GM19468 (cell line): Measurements from ENCODE around the gene PIGU.
A peak's percentile ranks its signal among the peaks of the same experiment; 100 is the strongest.

ENCODE experiments used
- ATAC-seq: cut with Tn5 transposase; IDR thresholded peaks from one replicate; pipeline ENCODE4 v1.9.1; 2021; ENCODE audit warnings: mild to moderate bottlenecking, moderate library complexity, moderate number of reproducible peaks; ENCODE audit not compliant: unreplicated experiment; ENCODE audit errors: extremely low read depth

Gene PIGU

DNA sequence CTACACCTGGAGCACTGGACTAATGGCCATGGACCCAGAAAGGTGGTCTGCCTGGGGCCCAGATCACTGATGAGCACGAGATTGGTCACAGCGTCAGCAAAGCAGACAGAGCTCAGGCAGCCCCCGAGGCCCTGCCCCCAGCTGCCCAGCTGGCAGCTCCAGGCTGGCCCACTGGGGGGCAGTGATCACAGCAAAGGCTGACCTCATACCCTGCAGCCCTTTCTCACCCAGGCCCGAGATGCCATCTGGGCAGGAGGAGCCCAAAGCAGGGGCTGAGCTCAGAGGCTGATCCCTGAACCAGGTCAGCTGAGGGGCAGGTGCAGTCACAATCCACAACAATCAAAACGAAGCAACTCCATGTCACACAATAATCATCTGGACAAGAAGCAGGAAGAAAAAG lies 114.3 kb downstream of the PIGU start:
- ATAC-seq = no peak

DNA sequence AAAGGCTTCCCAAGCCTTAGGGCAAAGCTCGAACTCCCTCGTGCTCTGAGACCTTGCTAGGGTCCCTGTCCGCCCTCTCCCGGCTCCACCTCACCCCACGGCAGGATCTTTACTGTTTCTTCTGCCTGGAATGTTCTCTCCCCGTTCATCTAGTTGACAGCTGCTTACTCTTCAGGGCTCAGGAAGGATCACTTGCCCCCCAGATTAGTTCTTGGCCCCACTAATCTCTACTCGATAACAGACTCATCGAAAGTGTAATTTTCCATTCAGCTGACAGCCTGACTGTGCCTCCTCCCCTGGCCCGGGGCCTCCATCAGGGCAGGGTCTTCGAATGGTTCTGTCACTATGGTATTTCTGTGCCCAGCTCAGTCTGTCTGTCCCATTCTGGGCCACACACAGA lies 115.2 kb downstream of the PIGU start:
- ATAC-seq = no peak

DNA sequence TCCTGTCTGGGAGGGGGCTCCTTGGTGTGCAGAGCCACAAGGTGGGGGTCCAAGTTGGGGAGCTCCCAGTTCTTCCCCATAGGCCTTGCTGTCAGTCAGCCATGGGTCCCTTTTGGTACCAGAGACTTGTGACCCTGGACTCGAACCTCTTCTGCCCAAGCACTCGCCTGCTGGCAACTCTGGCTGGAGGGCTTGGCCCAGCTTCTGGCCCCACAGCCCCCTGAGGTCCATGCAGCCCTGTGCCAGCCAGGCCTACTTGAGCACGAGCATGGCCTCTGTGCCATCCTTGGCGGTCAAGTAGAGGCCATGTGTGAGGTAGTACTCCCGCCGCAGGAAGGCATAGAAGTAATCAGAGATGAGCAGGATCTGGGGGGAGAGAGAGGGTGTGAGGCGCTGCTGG lies 116.3 kb downstream of the PIGU start:
- no peak for ATAC-seq

DNA sequence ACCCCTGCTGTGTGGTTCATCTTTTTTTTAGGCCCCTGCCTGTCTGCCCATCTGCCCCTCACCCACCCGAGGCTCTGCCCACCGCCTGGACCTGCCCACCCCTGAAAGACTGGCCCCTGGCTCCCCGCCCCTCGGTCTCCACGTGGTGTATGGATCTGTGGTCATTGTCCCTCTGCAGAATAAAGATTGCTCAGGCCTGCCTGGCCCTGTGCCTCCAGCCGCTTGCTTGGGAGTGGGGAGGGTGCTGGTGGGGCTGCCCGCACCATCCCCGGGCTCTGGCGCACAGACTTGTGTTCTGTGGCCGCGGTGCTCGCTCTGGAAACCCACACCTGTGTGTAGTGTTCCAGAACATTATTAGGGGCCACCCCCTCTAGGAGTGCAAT lies 116.8 kb downstream of the PIGU start:
- ATAC-seq = no peak

DNA sequence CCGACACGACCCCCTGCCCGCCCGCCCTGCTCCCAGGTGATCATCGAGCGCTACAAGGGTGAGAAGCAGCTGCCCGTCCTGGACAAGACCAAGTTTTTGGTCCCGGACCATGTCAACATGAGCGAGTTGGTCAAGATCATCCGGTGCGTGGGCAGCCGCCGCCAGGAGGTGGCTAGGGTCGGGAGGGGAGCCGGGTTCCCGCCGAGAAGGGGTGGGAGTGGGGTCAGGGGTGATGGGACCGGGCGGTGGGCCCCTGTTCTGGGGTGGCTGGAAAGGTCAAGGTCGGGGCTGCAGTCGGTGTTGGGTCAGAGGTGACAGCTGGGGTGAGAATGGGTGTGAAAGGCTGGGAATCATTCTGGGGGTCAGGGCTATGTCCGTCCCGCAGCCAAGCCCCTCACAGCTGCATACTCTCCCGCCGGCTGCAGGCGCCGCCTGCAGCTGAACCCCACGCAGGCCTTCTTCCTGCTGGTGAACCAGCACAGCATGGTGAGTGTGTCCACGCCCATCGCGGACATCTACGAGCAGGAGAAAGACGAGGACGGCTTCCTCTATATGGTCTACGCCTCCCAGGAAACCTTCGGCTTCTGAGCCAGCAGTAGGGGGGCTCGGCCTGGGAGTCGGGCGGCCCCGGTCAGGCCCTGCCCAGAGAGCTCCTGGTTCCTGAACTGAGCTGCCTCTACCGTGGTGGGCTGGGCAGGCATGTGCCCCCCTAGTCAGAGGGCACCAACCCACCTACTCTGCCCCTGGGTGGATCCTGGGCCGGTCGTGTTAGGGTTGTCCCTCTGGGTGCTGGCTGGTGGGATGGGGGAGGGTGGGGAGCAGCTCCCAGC lies 117.4 kb downstream of the PIGU start:
- ATAC-seq = no peak

DNA sequence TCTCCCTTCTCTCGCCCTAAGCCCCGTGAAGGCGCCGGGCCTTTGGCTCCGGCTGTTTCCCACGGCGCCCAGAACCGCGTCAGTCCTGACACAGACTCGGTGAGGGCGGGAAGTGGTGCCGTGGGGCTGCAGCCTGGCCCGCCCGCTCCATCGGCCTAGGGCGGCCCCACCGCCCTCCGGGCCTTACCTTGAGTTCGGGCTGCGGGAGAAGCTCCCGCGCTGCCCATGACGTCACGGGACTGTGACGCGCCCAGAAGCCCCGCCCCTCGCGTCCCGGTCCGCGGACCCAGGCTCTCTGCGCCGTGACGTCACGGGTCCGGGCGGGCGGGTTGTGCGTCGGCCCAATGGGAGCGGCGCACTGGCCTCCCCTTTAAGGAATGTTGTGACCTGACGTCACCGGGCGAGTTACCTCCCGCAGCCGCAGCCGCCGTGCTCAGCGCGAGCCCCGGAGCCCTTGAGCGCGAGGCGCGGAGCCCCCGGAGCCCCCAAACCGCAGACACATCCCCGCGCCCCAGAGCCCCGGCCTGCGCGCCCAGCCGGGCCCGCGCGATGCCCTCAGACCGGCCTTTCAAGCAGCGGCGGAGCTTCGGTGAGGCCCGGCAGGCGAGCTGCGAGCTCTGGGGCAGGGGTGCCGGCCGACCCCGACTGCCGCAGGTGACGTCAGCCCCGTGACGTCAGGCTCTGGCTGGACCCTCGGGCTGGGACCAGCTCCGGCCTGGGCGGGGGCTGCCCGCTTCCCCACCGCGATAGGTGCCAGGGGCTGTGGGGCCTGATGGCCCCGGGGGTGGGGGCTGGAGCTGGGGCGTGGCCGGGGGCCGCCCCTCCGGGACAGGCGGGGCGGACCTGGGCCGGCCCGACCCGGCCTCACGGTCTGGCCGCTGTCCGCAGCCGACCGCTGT lies 118.3 kb downstream of the PIGU start, which contains the start of gene MAP1LC3A:
MAP1LC3A (plus strand) TSS at position 399 of the 899 bp plus-strand sequence; CDS start at position 550, 151 bp downstream.
- peak; percentile 33 for ATAC-seq

DNA sequence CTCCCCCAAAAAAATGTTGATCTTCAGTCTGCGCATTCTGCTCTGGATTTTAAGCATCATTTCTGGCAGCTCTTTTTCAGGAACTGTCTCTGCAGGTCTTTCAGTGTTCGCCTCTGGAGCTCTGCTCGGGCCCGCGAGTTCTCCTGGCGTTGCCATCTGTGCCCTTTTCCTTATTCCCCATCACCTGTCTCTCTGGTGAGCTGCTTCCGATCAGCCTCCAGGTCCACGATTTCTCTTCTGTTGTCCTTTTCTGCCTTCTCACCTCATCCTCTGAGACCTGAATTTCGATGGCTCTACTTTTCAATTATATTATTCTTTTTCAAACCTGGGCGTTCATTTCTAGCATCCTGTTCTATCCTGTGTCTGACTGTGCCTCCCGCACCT lies 119.0 kb downstream of the PIGU start:
- no peak for ATAC-seq

DNA sequence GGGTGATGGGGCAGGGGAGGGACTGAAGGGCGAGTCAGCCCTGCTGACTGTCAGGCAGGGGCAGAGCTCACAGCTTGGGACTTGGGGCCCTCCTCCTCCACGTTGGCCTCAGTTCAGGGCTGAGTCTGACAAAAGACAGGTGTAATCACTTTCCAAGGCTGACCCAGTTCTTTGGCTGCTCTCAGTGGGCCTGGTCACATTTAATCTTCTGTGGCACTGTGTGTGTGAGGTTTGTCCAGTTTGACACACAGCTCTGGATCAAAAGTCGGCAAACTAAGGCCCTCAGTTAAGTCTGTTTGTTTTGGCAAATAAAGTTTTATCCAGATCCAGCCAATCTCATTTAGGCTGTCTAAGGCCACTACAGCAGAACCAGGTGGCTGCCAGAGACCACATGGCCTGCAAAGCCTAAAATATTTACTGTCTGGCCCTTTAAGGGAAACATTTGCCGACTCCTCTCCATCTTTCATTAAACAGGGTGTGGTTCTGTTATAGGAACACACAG lies 123.5 kb downstream of the PIGU start:
- no peak for ATAC-seq

DNA sequence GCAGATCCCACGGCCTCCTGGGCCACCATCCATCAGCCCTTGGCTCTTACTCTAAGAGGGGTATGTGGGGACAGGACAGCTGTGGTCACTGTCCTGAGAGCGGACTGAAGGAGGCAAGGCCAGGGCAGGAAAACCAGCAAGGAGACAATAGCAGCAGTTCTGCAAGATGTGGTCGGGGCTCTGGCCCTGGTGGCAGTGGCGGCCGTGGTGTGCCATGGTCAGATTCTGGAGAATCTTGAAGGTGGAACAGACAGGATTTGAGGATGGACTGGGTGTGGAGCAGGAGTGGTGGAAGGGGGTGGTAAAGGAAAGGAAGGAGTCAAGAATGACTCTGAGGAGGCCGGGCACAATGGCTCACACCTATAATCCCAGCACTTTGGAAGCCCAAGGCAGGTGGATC lies 124.3 kb downstream of the PIGU start:
- no peak for ATAC-seq

DNA sequence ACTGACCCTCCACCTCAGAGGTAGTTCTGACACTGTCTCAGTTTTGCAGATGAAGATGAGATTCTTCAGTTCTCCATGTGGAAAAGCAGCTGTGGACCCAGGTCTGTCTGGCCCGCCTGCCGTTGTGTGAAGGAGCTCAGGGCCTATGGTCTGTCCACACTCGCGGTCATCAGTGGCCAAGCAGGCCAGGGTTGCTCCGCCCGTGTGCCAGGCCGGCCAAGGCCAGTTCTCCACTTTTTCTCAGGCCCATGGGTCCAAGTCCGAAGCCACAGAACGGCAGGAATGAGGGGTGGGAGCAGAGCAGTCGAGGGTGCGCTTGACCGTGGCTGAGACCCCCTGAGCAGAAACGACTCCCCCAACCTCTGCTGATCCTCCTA lies 127.0 kb downstream of the PIGU start:
- no peak for ATAC-seq

DNA sequence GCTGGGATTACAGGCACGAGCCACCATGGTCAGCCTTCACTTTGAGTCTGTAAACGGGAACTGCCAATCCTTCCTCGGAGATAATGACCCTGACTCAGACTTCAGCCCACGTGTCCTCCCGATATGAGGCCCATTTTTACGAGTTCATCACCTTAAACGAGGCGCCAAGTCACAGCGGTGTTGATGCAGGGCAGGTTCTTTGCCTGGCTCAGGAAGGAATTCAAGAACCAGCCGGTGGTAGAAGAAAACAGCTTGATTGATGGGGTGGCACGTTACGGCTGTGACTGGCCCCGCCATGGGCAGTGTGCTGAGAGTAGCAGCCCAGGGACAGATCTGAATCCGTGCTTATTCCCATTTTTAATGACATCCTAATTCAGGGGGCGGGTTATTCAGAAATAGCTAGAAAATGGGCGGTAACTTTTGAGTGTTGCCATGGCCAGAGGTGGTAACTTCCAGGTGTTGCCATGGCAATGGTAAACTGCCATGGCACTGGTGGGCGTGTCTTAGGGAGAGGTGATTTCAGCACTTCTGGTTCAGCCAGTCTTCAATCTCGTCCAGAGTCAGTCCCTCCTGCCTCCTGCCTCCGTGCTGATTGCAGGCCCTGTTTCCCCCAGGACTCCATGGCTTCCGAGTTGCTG lies 127.5 kb downstream of the PIGU start:
- no peak for ATAC-seq

DNA sequence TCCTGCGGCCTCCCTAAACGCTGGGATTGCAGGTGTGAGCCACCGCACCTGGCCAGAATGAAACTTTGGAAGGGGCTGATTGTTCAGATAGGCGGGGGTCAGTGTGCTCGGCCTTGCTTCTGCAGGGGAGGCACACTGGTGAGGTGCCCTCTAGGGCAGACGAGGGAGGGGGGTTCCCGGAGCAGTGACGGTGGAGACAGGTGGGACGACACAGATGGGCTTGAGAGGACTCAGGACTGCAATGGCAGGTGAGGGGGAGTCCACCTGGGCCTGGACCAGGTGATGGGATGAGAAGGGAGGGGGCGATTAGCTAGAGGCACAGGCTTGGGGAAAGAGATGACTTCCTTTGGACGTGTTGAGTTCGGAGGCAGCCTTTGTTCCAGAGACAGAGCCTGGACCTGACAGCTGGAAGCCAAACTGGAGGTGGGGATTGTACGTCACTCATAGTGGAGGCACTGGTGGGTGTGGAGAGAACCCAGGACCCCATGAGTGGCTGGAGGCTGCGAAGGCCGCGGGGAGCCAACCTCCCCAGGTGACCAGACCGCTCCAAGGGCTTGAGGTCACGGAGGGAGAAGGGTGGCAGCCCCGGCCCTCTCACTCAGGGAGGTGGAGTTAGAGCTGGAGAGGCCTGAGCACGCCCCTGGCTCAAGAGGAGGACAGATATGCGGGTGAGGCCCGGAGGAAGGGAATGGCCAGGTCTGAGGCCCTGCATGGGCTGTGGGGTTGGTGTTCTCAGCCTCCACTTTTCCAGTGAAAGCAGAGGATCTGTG lies 128.9 kb downstream of the PIGU start:
- no peak for ATAC-seq

DNA sequence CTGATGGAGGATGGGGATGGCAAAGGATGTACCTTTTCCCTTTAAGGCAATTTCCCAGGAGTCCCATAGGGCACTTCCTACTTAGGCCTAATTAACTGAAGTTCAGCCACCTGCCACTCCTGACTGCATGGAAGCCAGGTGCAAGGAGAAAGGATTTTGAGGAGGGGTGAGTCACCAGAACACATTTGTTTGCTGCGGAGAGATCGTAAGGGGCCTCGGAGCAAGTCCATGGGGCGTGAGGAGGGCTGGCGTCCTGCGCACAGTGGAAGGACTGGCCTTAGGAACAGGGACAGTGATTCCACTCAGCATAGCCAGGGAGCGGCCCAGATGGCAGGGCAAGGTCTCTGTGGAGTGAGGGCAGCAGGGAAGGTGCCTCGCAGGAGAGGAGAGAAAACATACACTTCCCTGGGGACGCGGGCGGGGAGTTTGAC lies 130.1 kb downstream of the PIGU start:
- ATAC-seq = no peak

DNA sequence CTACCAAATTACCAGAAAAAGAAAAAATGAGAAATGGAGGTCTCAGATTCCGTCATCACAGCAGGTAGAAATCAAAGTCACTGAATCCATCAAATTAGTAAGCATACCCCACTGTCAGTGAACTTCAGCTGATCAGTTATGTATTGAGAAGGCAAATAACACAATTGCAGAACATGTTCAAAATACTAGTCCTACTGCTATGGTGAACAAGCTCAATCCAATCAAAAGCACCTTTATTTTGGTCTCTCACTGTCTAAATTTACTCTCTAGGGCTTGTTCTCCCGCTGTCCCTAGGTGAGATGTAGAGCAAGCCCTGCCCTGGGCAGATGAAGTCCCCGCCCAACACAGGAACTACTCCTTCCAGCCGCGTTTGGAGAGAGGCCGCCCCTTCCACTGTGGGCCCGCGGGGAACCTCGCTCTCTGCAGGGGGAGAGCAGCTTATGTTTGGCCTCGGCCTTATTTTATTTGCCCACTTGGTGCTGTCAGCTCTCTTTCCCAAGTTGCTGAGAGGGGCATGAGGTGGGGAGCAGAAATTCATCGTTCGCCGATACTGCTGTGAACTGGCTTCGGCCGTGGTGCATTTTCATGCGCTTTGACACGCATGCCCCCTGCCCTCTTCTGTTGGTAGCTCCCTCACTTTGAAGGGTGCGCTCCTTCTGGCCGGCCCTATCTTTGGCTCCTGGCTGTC lies 132.6 kb downstream of the PIGU start:
- no peak for ATAC-seq

DNA sequence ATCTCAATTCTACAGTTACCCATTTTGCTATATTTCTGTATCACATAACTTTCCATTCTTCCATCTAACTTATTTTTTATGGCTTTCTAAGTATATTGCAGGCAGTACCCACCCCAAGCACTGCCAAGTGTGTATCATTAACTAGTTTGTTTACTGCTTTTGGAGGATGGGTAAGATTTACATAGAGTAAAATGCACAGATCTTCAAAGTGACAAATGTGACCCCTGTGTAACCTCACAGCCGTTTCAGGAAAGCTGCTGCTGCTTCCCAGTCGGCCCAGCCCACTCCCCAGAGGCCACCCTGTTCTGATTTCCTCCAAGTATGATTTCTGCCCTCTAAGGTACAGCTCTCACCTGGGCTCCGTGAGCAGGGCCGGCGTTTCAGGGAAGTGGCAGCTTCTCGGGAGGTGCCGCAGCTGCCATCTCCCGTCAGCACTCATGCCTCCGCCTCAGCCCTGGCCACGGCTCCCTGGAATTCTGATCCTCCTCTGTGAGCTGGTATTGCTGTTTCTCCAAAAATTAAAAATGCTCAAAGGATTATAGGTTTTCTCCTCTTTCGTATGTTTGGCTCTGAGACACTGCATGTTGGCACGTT lies 133.3 kb downstream of the PIGU start:
- ATAC-seq = no peak

DNA sequence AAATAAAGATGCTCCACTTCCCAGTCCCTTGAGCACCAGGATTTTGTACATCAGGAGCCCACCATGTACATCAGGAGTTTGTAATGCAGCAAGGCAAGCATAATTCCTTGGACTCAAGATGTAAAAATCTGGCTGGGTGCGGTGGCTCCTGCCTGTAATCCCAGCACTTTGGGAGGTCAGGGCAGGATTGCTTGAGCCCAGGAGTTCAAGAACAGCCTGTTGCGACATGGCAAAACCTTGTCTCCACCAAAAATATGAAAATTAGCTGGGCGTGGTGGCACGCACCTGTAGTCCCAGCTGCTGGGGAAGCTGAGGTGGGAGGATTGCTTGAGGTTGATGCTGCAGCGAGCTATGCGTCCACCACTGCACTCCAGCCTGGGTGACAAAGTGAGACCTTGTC lies 134.5 kb downstream of the PIGU start:
- no peak for ATAC-seq

DNA sequence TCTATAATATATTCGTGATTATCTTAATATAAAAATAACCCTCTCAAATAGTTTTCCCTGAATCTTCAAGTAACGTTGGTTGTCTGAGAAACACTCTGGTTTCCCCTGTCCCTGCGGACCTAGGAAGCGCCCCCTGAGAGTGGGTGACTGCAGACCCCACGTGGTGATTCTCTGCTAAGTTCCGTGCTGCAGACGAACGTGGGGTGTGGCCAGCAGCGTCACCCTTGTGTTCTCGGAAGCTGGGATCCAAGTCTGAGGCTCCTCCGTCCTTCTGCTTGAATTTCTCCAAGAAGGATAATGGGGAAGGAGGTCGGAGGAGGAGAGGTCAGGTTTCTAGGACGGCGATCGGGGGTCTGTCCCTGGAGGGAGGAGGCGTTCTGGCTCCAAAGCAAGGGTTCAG lies 135.0 kb downstream of the PIGU start:
- no peak for ATAC-seq

DNA sequence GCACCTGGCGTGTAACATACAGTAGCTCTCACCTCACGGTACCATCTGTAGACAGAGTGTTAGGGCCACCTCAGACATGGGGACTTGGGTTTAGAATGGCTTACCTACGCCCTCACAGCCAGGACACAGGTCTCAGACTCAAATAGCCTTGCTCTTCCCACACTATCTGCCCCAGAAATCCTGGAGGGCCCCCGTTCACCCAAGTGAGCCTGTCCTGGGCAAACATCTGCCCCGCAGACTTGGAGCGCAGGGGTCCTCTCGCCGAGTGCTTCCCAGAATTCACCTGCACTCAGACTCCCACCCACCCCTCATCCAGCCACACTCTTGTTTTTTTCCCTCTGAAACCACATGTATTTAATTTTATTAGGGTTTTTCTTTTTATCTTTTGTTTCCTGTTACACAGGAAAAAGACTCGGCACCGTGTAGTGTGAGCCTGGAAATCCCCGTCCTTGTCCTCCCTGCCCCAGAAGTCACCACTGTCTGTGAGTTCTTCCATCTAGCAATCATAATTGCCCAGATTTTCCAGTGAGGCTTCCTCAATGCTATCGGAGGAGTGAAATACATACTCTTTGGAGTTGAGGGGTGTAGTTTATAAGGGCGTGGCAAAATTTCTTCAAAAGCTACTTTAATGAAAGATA lies 135.5 kb downstream of the PIGU start:
- no peak for ATAC-seq
